MCF 10A (cell line): ENCODE results near the gene AZGP1. TPM values are rescaled to one million over a fixed set of nuclear protein-coding genes. Genes with fewer than 3 reads are reported as not detected.

ENCODE experiments used
- BruUV-seq: library from RNA; stranded (reverse); fragments of 400-500 nt; replicated peaks from 2 replicates; lab custom pipeline; 2021; lab: Mats Ljungman, UMichigan
- CTCF ChIA-PET: fragments of 300-600 bp; sonication (Branson Sonifier 250); formaldehyde crosslinking; extraction: SDS; loops from one replicate; lab custom pipeline; 2021; ENCODE audit warnings: antibody characterized with exemption, inconsistent platforms; lab: Yijun Ruan, JAX
- POLR2A ChIA-PET: fragments of 300-600, 350-650 bp; sonication (Branson Sonifier 250); formaldehyde crosslinking; extraction: SDS; loops from one replicate; lab custom pipeline; 2020; ENCODE audit warnings: antibody characterized with exemption, inconsistent platforms; lab: Yijun Ruan, JAX
- DNase-seq: peaks from one replicate; pipeline ENCODE4 v3.0.0-alpha.2; 2018; ENCODE audit not compliant: unreplicated experiment
- H3K27ac Mint-ChIP-seq: one replicate; pipeline ENCODE4 v1.8.0; 2022; ENCODE audit warnings: mild to moderate bottlenecking, low read depth, mixed read lengths; ENCODE audit not compliant: unreplicated experiment
- H3K27me3 Mint-ChIP-seq: one replicate; pipeline ENCODE4 v1.8.0; 2022; ENCODE audit warnings: mixed read lengths; ENCODE audit not compliant: insufficient read depth, unreplicated experiment
- H3K36me3 Mint-ChIP-seq: one replicate; pipeline ENCODE4 v1.8.0; 2022; ENCODE audit warnings: mild to moderate bottlenecking, moderate library complexity, mixed read lengths; ENCODE audit not compliant: insufficient read depth, unreplicated experiment
- H3K4me1 Mint-ChIP-seq: one replicate; pipeline ENCODE4 v1.8.0; 2022; ENCODE audit warnings: mixed read lengths; ENCODE audit not compliant: insufficient read depth, unreplicated experiment
- H3K4me3 Mint-ChIP-seq: one replicate; pipeline ENCODE4 v1.8.0; 2022; ENCODE audit warnings: mild to moderate bottlenecking, moderate library complexity, mixed read lengths; ENCODE audit not compliant: unreplicated experiment
- H3K9me3 Mint-ChIP-seq: one replicate; pipeline ENCODE4 v1.8.0; 2022; ENCODE audit warnings: mixed read lengths; ENCODE audit not compliant: unreplicated experiment
- intact Hi-C: fragments of 100-400 bp; cut with micrococcal nuclease; formaldehyde crosslinking; loops from 2 replicates; pipeline ENCODE4 v1.14.1; 2022
- total RNA-seq: library from RNA; stranded (reverse); gene quantifications from 2 replicates; pipeline ENCODE4 v1.2.3, GENCODE V29; 2022
- TF ChIP-seq, protein P1 (sequence below): fragments of 200-600 bp; IDR thresholded peaks from one replicate; pipeline ENCODE4 v1.8.0; 2022; ENCODE audit warnings: antibody characterized with exemption, mild to moderate bottlenecking; ENCODE audit not compliant: unreplicated experiment

AZGP1 gene
- total RNA-seq, 1 experiment from 2014 or later, result 0.58 TPM

DNA sequence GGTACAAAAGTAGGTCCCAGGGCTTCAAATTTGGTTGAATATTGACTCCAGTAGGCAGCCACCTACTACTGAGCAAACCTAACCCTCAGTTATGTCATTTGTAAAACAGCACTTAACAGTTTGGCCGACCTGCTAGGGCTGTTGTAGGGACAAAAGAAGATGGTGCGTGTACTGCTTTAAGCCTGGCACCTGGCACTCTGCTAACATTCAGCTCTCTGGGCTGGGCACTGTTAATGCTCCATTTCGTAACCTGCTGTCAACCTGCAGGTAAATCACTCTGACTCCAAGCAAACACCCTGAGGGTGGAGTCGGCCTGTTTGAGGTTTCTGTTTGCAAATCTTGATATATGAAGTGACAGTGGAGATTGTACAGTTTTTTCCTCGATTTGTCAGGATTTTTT, 46.8 kb upstream of the AZGP1 start:
- intact Hi-C loops, result no loop called here
- no peaks in the 10 kb centered on the region for H3K9me3 Mint-ChIP-seq
- peaks cover 31% of the 10 kb centered on the region for H3K4me1 Mint-ChIP-seq
- peak overlapping the region; percentile 66 for H3K27ac Mint-ChIP-seq
- BruUV-seq, result no TSS peak
- DNase-seq, result peak; percentile 78
- ChIA-PET POLR2A (interaction anchor here (0.6 to 2.1 kb wide), 12 partner anchors 10 to 883 kb away, joined by 3 to 16 read pairs (median 5); partner anchors contain the start of genes ZNF3 and ZSCAN21), CTCF (interaction anchor here (0.6 to 1.5 kb wide), 9 partner anchors 28 to 465 kb away, joined by 3 to 4 read pairs (median 4); no protein-coding TSS in a partner anchor)
- peaks cover 76% of the 10 kb centered on the region for H3K36me3 Mint-ChIP-seq
- TF ChIP-seq, protein P1, sequence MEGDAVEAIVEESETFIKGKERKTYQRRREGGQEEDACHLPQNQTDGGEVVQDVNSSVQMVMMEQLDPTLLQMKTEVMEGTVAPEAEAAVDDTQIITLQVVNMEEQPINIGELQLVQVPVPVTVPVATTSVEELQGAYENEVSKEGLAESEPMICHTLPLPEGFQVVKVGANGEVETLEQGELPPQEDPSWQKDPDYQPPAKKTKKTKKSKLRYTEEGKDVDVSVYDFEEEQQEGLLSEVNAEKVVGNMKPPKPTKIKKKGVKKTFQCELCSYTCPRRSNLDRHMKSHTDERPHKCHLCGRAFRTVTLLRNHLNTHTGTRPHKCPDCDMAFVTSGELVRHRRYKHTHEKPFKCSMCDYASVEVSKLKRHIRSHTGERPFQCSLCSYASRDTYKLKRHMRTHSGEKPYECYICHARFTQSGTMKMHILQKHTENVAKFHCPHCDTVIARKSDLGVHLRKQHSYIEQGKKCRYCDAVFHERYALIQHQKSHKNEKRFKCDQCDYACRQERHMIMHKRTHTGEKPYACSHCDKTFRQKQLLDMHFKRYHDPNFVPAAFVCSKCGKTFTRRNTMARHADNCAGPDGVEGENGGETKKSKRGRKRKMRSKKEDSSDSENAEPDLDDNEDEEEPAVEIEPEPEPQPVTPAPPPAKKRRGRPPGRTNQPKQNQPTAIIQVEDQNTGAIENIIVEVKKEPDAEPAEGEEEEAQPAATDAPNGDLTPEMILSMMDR, result no peak
- peak overlapping the region; percentile 49 for H3K4me3 Mint-ChIP-seq
- no peaks in the 10 kb centered on the region for H3K27me3 Mint-ChIP-seq

DNA sequence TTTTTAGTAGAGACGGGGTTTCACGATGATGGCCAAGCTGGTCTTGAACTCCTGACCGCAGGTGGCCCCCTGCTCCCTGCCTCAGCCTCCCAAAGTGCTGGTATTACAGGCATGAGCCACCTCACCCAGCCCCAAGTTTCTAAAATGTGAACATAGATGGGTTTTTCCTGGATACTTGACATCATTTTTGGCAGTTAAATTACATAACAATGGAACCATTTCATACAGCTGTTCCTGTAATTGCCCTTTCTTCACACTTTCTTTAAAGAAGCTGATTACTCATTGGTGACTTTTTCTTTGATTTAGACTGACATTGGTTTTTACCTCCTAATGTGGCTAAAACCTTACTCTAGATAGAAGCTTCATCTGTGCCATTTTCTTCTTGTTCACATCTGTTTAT, 45.5 kb upstream of the AZGP1 start:
- Mint-ChIP-seq H3K9me3 (no peaks in the 10 kb centered on the region), H3K4me1 (peaks cover 31% of the 10 kb centered on the region), H3K27ac (no peak overlapping the region), H3K36me3 (peaks cover 63% of the 10 kb centered on the region), H3K27me3 (no peaks in the 10 kb centered on the region), H3K4me3 (no peak overlapping the region)
- intact Hi-C loops, result no loop called here
- TF ChIP-seq, protein P1, result no peak
- BruUV-seq, result no TSS peak
- ChIA-PET CTCF (interaction anchor here (0.5 to 1.5 kb wide), 5 partner anchors 11 to 554 kb away, joined by 3 to 5 read pairs (median 4); no protein-coding TSS in a partner anchor), POLR2A (interaction anchor here (0.5 to 2.1 kb wide), 9 partner anchors 9 to 405 kb away, joined by 3 to 16 read pairs (median 5); partner anchors contain the start of gene ZSCAN21)
- DNase-seq, result no peak

DNA sequence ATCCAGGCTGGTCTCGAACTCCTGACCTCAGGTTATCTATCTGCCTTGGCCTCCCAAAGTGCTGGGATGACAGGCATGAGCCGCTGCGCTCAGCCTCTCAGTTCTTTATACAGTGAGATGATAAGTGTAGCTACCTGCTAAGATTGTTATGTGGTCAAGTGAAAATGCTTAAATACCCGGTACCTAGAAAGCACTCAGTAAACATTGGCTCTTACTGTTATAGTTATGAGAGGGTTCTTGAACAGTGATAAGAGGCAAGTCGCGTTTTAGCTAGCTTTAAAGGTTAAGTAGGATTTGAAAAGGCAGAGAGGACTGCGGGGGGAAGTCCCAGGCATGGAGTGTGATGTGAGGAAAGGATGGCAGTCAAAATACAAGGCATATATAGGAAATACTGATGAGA, 44.1 kb upstream of the AZGP1 start:
- ChIA-PET POLR2A (interaction anchor here (0.6 to 1.6 kb wide), 4 partner anchors 15 to 69 kb away, joined by 3 to 5 read pairs (median 4); partner anchors contain the start of gene COPS6), CTCF (interaction anchor here (0.5 to 1.4 kb wide), 5 partner anchors 24 to 102 kb away, joined by 3 to 4 read pairs (median 4); no protein-coding TSS in a partner anchor)
- H3K27ac Mint-ChIP-seq, result no peak overlapping the region
- no TSS peak for BruUV-seq
- H3K36me3 Mint-ChIP-seq, result peaks cover 50% of the 10 kb centered on the region
- TF ChIP-seq, protein P1, result no peak
- H3K27me3 Mint-ChIP-seq, result no peaks in the 10 kb centered on the region
- intact Hi-C loops, result no loop called here
- no peak overlapping the region for H3K4me3 Mint-ChIP-seq
- no peak for DNase-seq
- H3K4me1 Mint-ChIP-seq, result peaks cover 27% of the 10 kb centered on the region
- no peaks in the 10 kb centered on the region for H3K9me3 Mint-ChIP-seq

DNA sequence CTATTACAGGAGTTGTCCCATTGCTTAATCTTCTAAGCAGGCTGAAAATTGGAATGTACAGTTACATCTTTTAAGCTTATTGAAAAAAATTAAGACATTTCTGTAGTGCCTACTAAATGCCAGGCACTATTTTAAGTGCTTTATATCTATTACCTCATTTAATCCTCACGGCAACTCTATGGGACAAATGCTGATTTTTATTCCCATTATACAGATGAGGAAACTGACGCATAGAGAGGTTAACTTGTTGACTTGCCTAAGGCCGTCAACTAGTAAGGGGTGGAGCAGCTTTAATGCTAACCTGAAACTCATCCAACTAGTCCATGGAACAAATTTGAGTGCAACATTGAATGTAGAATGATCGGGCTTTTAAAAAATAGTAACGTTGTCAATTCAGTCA, 42.0 kb upstream of the AZGP1 start:
- ChIA-PET CTCF (interaction anchor here (0.7 to 1.2 kb wide), 3 partner anchors 24 to 101 kb away, joined by 3 to 7 read pairs (median 3); partner anchors contain the start of gene ZSCAN21), POLR2A (interaction anchor here (0.7 to 2.7 kb wide), 13 partner anchors 9 to 545 kb away, joined by 3 to 13 read pairs (median 4); partner anchors contain the start of genes AP4M1, GPC2, MCM7 and STAG3)
- peaks cover 20% of the 10 kb centered on the region for H3K4me1 Mint-ChIP-seq
- H3K36me3 Mint-ChIP-seq, result peaks cover 29% of the 10 kb centered on the region
- no peak overlapping the region for H3K4me3 Mint-ChIP-seq
- no peaks in the 10 kb centered on the region for H3K9me3 Mint-ChIP-seq
- intact Hi-C loops, result no loop called here
- TF ChIP-seq, protein P1, result no peak
- DNase-seq, result no peak
- H3K27me3 Mint-ChIP-seq, result no peaks in the 10 kb centered on the region
- H3K27ac Mint-ChIP-seq, result peak overlapping the region; percentile 9
- no TSS peak for BruUV-seq
